WERI-Rb-1 (cell line): Measurements from ENCODE around the gene KIF17.

Source experiments
- DNase-seq: peaks from one replicate; pipeline ENCODE4 v3.0.0-alpha.2; 2020
- H3K27ac ChIP-seq: fragments of 250-450 bp; sonication (Bioruptor Pico); 2 replicates; pipeline ENCODE4 v1.5.1; 2020; ENCODE audit warnings: mild to moderate bottlenecking, moderate library complexity
- H3K27me3 ChIP-seq: fragments of 250-450 bp; sonication (Bioruptor Pico); 2 replicates; pipeline ENCODE4 v1.5.1; 2021; ENCODE audit warnings: mild to moderate bottlenecking, low read depth, moderate library complexity; ENCODE audit not compliant: insufficient read depth, severe bottlenecking
- H3K36me3 ChIP-seq: fragments of 250-450 bp; sonication (Bioruptor Pico); 2 replicates; pipeline ENCODE4 v1.5.1; 2020; ENCODE audit warnings: mild to moderate bottlenecking, moderate library complexity
- H3K4me3 ChIP-seq: 2 replicates; pipeline ENCODE4 v1.5.1; 2011; ENCODE audit warnings: low read depth, mild to moderate bottlenecking, control low read depth, low read length
- H3K9me3 ChIP-seq: fragments of 250-450 bp; sonication (Bioruptor Pico); 2 replicates; pipeline ENCODE4 v1.5.1; 2021; ENCODE audit warnings: mild to moderate bottlenecking, moderate library complexity; ENCODE audit not compliant: severe bottlenecking
- TF ChIP-seq, protein P1 (sequence below): IDR thresholded peaks from 2 replicates; pipeline ENCODE4 v1.5.1; 2011; ENCODE audit warnings: low read depth, mild to moderate bottlenecking, control low read depth, inconsistent platforms, low read length

The KIF17 gene

DNA sequence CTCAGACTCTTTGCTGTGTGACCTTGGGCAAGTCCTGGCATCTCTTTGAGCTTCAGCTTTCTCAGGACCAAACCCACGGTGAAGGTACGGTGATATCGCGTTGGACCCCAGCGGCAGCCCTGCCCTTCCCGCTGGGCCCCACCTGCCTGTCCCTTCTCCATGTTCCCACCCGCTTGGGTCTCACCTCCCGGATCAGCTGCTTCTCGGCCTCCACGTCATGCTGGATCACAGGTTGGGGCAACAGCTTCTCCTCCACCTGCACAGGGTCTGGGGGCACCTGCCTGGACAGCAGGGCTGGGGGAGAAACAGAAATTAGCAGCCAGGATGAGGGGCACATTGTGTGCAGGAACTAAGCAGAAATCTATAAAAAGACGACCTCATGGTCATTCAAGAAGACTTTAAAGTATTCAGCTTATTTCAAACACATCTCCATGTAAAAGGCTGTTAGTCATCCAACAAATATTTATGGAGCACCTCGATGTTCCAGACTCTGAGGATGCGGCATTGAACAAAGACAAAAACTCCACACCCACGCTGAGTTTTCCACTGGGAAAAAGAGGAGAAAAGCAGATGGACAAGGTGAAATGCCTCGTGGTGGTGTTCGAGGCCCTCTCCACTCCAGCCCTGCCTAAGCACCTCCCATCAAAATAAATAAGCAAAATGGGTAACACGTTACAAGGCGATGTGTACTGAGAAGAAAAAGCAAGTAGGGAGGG lies 19.5 kb downstream of the KIF17 start:
- TF ChIP-seq, protein P1, sequence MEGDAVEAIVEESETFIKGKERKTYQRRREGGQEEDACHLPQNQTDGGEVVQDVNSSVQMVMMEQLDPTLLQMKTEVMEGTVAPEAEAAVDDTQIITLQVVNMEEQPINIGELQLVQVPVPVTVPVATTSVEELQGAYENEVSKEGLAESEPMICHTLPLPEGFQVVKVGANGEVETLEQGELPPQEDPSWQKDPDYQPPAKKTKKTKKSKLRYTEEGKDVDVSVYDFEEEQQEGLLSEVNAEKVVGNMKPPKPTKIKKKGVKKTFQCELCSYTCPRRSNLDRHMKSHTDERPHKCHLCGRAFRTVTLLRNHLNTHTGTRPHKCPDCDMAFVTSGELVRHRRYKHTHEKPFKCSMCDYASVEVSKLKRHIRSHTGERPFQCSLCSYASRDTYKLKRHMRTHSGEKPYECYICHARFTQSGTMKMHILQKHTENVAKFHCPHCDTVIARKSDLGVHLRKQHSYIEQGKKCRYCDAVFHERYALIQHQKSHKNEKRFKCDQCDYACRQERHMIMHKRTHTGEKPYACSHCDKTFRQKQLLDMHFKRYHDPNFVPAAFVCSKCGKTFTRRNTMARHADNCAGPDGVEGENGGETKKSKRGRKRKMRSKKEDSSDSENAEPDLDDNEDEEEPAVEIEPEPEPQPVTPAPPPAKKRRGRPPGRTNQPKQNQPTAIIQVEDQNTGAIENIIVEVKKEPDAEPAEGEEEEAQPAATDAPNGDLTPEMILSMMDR: no peak
- no peaks in the 10 kb centered on the region for H3K27me3 ChIP-seq
- no peaks in the 10 kb centered on the region for H3K9me3 ChIP-seq
- H3K27ac ChIP-seq: no peak overlapping the region
- H3K4me3 ChIP-seq: no peak overlapping the region
- no peaks in the 10 kb centered on the region for H3K36me3 ChIP-seq
- no peak for DNase-seq

GRCh38 chr1:20697563-20697962 lies 20.2 kb downstream of the KIF17 start:
- Histone ChIP-seq H3K9me3 (no peaks in the 10 kb centered on the region), H3K27me3 (no peaks in the 10 kb centered on the region), H3K36me3 (no peaks in the 10 kb centered on the region), H3K4me3 (no peak overlapping the region; the same call in 1 of the 2 replicates), H3K27ac (peak overlapping the region; percentile 73)
- DNase-seq: no peak
- TF ChIP-seq, protein P1: no peak

GRCh38 chr1:20696397-20697333 lies 21.1 kb downstream of the KIF17 start:
- TF ChIP-seq, protein P1: peak; percentile 93
- peak overlapping the region; percentile 73 for H3K27ac ChIP-seq
- DNase-seq: peak; percentile 96
- peak overlapping the region; percentile 42 for H3K4me3 ChIP-seq
- H3K9me3 ChIP-seq: no peaks in the 10 kb centered on the region
- H3K36me3 ChIP-seq: no peaks in the 10 kb centered on the region
- H3K27me3 ChIP-seq: no peaks in the 10 kb centered on the region

DNA sequence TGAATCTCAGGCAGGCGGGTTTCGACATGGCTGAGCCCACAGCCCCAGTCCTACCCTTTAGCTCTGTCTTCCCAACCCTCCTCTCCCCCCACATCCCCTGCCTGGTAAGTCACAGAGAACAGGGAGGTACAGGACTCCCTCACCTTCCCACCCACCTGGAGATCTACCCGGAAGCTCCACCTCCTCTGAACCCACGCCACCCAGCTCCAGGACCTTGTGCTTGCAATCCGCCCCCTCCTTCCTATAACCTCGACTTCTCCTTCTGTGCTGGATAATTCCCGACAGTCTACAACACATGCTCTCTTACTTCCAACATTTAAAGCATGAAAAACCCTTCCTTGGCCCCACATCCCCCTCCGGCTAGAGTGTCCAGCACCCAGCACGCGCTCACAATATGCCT lies 22.3 kb downstream of the KIF17 start:
- no peaks in the 10 kb centered on the region for H3K27me3 ChIP-seq
- no peak overlapping the region for H3K27ac ChIP-seq
- H3K9me3 ChIP-seq: no peaks in the 10 kb centered on the region
- H3K4me3 ChIP-seq: no peak overlapping the region
- no peak for DNase-seq
- TF ChIP-seq, protein P1: no peak
- no peaks in the 10 kb centered on the region for H3K36me3 ChIP-seq

DNA sequence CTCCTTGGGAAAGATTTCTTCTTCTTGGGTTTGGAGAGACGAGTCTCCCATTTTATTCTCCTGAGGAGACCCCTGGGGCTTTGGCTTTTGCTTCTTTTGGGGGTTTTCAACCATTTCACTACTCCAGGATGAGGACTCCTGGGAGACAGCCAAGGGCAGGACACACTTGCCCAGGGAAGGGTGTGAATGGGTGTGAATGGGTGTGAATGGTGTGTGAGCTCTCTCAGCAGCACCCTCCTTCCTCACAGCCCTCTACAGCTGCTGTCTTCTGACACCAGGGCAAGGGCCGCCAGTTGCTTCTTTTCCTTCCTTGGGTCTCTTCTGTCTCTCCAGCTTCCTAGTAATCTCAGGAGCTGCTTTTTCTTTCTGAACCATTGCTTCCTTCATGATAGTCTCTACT lies 24.2 kb downstream of the KIF17 start:
- DNase-seq: no peak
- H3K9me3 ChIP-seq: no peaks in the 10 kb centered on the region
- TF ChIP-seq, protein P1: no peak
- no peak overlapping the region for H3K27ac ChIP-seq
- no peaks in the 10 kb centered on the region for H3K27me3 ChIP-seq
- H3K36me3 ChIP-seq: no peaks in the 10 kb centered on the region
- no peak overlapping the region for H3K4me3 ChIP-seq
